GM21367 (cell line): ENCODE measurements around the gene DNAH3.
"Not testable (repeated sequence)": the region's sequence is repeated elsewhere in the genome, so short reads cannot be mapped to it uniquely, and the experiment has no call there.

Source experiments
- ATAC-seq: cut with Tn5 transposase; IDR thresholded peaks from one replicate; pipeline ENCODE4 v1.9.1; 2021; ENCODE audit not compliant: unreplicated experiment

The DNAH3 gene, protein sequence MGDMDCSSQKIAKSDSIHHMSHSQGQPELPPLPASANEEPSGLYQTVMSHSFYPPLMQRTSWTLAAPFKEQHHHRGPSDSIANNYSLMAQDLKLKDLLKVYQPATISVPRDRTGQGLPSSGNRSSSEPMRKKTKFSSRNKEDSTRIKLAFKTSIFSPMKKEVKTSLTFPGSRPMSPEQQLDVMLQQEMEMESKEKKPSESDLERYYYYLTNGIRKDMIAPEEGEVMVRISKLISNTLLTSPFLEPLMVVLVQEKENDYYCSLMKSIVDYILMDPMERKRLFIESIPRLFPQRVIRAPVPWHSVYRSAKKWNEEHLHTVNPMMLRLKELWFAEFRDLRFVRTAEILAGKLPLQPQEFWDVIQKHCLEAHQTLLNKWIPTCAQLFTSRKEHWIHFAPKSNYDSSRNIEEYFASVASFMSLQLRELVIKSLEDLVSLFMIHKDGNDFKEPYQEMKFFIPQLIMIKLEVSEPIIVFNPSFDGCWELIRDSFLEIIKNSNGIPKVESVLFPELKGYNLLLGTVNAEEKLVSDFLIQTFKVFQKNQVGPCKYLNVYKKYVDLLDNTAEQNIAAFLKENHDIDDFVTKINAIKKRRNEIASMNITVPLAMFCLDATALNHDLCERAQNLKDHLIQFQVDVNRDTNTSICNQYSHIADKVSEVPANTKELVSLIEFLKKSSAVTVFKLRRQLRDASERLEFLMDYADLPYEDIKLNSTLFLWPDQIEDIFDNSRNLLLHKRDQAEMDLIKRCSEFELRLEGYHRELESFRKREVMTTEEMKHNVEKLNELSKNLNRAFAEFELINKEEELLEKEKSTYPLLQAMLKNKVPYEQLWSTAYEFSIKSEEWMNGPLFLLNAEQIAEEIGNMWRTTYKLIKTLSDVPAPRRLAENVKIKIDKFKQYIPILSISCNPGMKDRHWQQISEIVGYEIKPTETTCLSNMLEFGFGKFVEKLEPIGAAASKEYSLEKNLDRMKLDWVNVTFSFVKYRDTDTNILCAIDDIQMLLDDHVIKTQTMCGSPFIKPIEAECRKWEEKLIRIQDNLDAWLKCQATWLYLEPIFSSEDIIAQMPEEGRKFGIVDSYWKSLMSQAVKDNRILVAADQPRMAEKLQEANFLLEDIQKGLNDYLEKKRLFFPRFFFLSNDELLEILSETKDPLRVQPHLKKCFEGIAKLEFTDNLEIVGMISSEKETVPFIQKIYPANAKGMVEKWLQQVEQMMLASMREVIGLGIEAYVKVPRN (N-terminal part only)

GRCh38 chr16:21150375-21151001, at the start of gene DNAH3:
TSS of gene DNAH3 (minus strand) at chr16:21150846. CDS start at chr16:21150319, 527 bp downstream.
- no peak for ATAC-seq

DNA sequence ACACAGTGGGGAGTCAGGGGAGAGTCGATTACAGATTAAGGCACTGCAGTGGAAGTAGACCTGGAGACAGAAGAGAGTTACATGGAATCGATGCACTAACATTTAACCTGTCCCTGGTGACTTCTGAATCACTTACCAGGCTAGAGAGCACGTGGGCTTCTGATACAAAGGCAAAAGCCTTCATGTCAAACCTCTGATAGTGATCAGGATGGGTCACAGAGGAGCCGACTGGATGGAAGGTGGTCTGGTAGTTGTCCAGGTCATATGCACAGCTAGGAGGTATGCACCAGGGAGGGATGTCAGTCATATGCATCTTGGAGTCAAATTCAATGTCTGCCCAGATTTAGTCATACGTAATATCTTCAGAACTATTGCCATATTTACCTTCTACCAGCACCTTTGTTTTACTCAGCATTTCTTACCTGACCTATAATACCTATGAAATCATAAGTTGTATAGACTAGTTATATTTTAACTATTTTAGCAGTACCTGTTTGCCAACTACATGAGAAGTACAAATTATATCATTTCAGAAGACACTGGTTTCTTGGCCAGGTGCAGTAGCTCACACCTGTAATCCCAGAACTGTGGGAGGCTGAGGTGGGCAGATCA, 49.1 kb upstream of the DNAH3 start:
- no peak for ATAC-seq

DNA sequence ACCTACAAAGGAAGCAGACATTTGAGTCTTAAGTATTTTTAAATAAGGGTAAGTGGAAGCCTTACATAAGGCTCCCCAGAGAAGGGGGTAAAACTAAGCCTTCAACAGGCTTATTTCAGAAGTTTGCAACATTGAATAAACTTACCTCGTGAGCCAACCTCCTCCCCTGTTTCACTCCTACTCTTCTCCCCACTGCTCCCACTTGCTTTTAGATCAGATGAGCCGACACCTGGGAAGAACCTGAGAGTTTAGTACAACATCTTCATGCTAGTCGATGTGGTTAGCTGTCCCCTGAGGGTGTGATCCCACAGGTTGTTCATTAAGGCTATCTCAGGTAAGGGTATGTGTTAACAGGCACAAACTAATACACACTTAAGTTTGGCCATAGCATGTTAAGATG, 47.0 kb upstream of the DNAH3 start:
- no peak for ATAC-seq

DNA sequence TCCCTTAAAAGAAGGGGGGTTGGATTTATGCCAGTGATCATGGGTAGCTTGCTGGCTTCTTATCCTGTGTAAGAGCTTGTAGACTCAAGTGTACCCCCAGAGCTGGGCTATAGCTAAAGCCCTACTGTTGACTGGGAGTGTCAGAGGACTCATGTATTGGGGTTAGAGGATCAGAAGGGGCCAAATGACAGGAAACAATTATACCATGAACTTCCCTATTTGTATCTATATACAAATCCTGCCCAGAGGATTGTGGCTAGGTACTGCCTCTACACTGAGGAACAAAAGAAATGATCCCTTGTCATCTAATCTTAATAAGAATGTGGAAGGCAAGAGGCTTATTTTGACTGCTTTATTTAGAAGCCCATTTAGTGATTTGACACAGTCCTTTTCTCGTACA, 46.5 kb upstream of the DNAH3 start:
- ATAC-seq, result no peak

GRCh38 chr16:21195330-21195729, 44.7 kb upstream of the DNAH3 start:
- not testable (repeated sequence) for ATAC-seq

GRCh38 chr16:21194771-21195301, 44.2 kb upstream of the DNAH3 start:
- ATAC-seq, result no peak

DNA sequence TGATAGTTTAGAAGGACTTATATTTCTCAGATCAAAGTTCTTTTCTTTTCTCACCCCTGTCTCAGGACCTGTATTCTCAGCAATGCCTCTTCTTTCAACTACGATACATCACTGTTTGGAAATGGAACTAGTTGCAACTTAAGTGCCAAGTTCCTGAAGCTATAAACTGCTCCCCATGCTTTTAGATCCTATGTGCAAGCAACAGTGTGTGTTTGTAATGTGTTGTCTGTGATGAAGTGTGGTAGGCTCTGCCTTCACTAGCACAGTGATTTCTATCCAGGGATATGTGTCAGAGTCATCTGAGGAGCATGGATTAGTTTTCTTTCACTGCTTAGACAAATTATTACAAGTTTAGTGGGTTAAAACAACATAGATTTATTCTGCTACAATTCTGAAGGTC, 42.3 kb upstream of the DNAH3 start:
- ATAC-seq, result no peak

GRCh38 chr16:21190599-21190998, 40.0 kb upstream of the DNAH3 start:
- no peak for ATAC-seq

DNA sequence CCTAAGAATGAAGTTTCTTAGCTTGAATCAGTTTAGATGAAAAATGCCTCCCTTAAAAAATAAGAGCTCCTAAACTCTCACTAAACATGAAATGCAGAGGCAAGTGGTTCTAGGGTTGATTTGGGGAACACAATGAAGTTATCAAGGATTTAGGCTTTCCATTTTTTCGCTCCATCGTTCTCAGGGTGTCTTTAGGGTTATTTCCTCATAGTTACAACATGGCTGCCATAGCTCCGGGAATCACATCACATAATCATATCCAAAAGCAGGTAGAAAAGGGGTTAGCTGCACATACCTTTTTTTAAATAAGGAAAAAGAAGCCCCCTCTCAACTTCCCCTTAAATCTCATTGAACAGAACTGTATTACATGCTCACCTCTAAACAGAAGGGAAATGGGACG, 39.4 kb upstream of the DNAH3 start:
- no peak for ATAC-seq

DNA sequence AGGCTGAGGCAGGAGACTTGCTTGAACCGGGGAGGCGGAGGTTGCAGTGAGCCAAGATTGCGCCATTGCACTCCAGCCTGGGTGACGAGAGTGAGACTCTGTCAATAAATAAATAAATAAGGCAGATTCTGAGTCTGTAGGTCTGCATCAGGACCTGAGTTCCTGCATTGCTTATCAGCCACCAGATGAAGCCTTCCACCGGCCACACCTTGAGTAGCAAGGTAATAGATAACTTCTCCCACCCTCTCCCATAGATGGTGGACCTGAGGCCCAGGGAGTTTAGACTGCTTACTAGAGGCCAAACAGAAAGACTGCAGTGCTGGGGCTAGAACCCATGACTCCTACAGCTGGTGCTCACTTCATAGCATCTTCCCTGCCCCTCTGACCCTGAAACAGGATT, 38.7 kb upstream of the DNAH3 start:
- no peak for ATAC-seq

DNA sequence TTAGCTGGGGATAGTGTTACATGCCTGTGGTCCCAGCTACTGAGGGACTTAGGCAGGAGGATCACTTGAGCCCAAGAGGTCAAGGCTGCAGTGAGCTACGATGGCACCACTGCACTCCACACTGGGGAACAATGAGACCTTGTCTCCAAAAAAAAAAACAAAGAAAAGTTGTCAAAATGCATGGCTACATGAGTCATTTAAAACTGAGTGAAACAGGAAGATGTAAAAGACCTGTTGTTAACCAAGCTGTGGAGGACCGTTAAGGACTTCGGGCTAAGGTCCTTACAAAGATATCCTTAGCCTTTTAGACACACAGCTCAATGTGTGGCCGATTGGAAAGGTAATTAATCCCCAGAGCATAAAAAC, 35.7 kb upstream of the DNAH3 start:
- ATAC-seq, result no peak

- ATAC-seq, result no peak
Measured at GRCh38 chr16:21185659-21186325, 35.1 kb upstream of the DNAH3 start.

GRCh38 chr16:21184834-21185233, 34.2 kb upstream of the DNAH3 start:
- ATAC-seq, result no peak

GRCh38 chr16:21183995-21184394, 33.3 kb upstream of the DNAH3 start:
- no peak for ATAC-seq

DNA sequence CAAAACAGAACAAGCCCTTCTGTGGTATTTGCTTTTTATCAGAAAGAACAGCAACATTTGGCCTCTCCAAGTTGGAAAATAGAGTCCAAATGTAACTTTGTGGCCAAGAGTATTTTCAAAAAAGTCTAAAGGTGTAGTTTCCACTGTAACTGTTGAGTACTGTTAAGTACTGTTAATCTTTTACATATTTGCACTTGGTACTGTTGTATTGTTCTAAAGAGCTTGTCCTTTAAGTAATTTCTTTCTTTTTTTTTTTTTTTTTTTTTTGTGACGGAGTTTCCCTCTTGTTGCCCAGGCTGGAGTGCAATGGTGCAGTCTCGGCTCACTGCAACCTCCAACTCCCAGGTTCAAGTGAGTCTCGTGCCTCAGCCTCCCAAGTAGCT, 29.3 kb upstream of the DNAH3 start:
- no peak for ATAC-seq

DNA sequence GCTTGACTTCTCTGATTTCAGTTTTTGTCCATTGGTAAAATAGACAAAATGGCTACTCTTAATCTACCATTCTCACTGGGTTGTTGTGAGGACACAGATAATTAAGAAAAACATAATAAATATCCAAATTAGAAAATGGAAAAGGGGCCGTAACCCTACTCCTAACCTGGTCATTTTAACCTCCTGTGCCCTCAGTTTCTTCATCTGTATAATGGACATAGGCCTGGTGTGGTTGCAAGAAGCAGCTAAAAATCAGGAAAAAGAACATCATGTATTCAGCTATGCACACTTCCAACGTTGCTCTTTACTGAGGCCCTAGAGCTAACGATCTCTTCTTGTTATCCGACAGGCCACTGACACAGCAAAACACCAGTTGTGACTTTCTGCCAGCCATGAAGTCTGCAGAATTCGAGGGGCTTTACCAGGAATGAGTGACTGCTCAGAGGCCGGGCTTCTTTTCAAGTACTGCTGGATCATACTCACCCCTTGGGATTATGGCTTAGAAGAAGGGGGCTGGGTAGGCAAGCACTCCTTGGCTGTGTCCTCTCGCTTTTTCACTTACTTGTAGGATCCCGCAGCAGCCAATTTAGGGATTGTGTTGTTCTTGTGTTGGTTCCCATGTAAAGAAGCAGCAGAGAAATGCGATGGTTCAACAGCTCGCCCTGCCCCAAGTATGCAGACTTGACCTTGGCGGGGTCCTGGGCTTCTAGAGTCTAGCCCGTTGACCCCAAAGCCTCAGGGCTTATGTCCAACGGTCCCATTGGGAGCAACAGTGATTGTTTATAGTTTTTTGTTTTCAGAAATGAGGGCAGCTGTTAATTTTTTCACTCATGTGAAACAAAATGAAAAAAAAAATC, 28.7 kb upstream of the DNAH3 start:
- no peak for ATAC-seq

- ATAC-seq, result no peak
Measured at GRCh38 chr16:21175397-21175796, 24.8 kb upstream of the DNAH3 start.

DNA sequence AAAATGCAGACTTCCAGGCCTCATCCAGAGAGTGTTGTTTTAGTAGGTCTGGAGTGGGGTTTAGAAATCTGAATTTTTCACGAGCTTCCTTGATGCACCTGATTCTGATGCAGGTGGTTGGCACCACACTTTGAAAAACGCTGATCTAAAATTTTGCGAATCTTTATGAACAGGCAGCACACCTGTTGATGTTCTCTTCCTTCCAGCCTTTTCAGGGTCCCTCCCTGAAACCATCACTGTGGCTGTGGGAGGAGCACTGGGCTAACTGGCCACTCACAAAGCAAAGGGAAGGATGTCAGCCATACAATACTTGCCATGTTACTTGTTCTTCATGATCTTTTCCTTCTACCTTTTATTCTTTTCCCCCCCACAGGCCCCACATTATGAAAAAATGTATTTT, 22.0 kb upstream of the DNAH3 start:
- no peak for ATAC-seq

DNA sequence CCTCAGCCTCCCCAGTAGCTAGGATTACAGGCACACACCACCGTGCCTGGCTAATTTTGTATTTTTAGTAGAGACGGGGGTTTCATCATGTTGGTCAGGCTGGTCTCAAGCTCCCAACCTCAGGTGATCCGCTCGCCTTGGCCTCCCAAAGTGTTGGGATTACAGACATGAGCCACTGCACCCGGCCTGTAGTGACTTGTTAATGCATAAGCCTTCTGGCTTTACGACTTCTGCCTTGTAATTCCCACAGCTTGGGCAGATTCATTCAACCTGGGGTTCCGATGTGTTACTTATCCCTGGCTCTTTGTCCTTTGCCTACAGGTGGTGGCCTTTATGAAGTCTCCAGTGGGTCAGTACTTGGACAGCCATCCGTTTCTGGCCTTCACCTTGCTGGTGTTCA, 19.5 kb upstream of the DNAH3 start:
- not testable (repeated sequence) for ATAC-seq
